Left cardiac atrium (tissue), 4 donors: Measurements from ENCODE around the gene SGMS1. TPM values are rescaled to one million over a fixed set of nuclear protein-coding genes. Genes with fewer than 3 reads are reported as not detected.
A peak's percentile ranks its signal among the peaks of the same experiment; 100 is the strongest.
"Not testable (repeated sequence)": the region's sequence is repeated elsewhere in the genome, so short reads cannot be mapped to it uniquely, and the experiment has no call there.

Source experiments
- ATAC-seq, 2 donors: fragments of 200-7000 bp; cut with Tn5 transposase; one replicate each; pipeline ENCODE4 v1.9.1; 2020; ENCODE audit warnings: mild to moderate bottlenecking in 2 of 2, moderate library complexity in 2 of 2
- DNase-seq: peaks from one replicate; pipeline ENCODE4 v3.0.0-alpha.2; 2020
- intact Hi-C, 2 donors: fragments of 100-400 bp; cut with DNase I; formaldehyde crosslinking; loops; one replicate each; pipeline versions ENCODE4 v1.14.1 to v1.15.1; 2022 to 2023
- total RNA-seq, 2 donors: library from RNA; stranded (reverse); fragmentation: NEBNext Ultra II Directional; extraction: Animal tissue kit (Norgen Biotek cat#: 25700); gene quantifications; one replicate each; pipeline ENCODE4 v1.2.1, GENCODE V29; 2021
- donor health status: DM: no; HTN: yes; CAD: no.
- donor health status: DM: no; HTN: yes; CAD: no; lungs with severe emphysema.
- donor health status: DM: yes; HTN: yes; CAD: no.
- donor health status: Dilated cardiomyopathy.

SGMS1 gene
- total RNA-seq, 2 donors from 2014 or later = 22.4 to 24.4 TPM

- intact Hi-C loops, DNase-seq, ATAC-seq: not testable (repeated sequence)
Observed at GRCh38 chr10:50355693-50356480, 267.9 kb downstream of the SGMS1 start.

GRCh38 chr10:50351483-50352146 is 272.1 kb downstream of the SGMS1 start:
- intact Hi-C loops = no loop called here

GRCh38 chr10:50350366-50350765 is 273.4 kb downstream of the SGMS1 start:
- intact Hi-C loops = no loop called here

More at GRCh38 chr10:50351483-50352146, 272.1 kb downstream of the SGMS1 start:
- no peak for ATAC-seq
- no peak for DNase-seq

GRCh38 chr10:50349554-50349953 is 274.2 kb downstream of the SGMS1 start:
- intact Hi-C loops = no loop called here
- no peak for ATAC-seq
- DNase-seq = no peak

More at GRCh38 chr10:50350366-50350765, 273.4 kb downstream of the SGMS1 start:
- no peak for ATAC-seq
- no peak for DNase-seq

GRCh38 chr10:50347394-50347802 is 276.4 kb downstream of the SGMS1 start:
- DNase-seq (no peak), ATAC-seq (peak in 1 of 2 donors; percentile 49)
- intact Hi-C loops = no loop called here

GRCh38 chr10:50346942-50347341 is 276.8 kb downstream of the SGMS1 start:
- ATAC-seq (no peak), DNase-seq (no peak)
- intact Hi-C loops = no loop called here

GRCh38 chr10:50345545-50345944 is 278.2 kb downstream of the SGMS1 start:
- DNase-seq (no peak), ATAC-seq (no peak)
- intact Hi-C loops = no loop called here

GRCh38 chr10:50343702-50344331 is 279.9 kb downstream of the SGMS1 start:
- DNase-seq (no peak), ATAC-seq (no peak)
- intact Hi-C loops = no loop called here

- intact Hi-C loops = no loop called here
- ATAC-seq = no peak
- DNase-seq = no peak
Observed at GRCh38 chr10:50341987-50342386, 281.8 kb downstream of the SGMS1 start.

- DNase-seq (no peak), ATAC-seq (no peak)
- intact Hi-C loops = no loop called here
Observed at GRCh38 chr10:50336140-50336539, 287.6 kb downstream of the SGMS1 start.

GRCh38 chr10:50335397-50335796 is 288.4 kb downstream of the SGMS1 start:
- ATAC-seq (no peak), DNase-seq (no peak)
- intact Hi-C loops = no loop called here

GRCh38 chr10:50334273-50334672 is 289.5 kb downstream of the SGMS1 start:
- no peak for DNase-seq
- ATAC-seq = no peak
- intact Hi-C loops = no loop called here

- ATAC-seq (no peak), DNase-seq (no peak)
- intact Hi-C loops = no loop called here
Observed at GRCh38 chr10:50333872-50334271, 289.9 kb downstream of the SGMS1 start.

- intact Hi-C loops = no loop called here
- ATAC-seq (peak; percentile 38 to 40), DNase-seq (no peak)
Observed at GRCh38 chr10:50332108-50332842, 291.5 kb downstream of the SGMS1 start.

GRCh38 chr10:50331486-50331885 is 292.3 kb downstream of the SGMS1 start:
- DNase-seq (no peak), ATAC-seq (no peak)
- intact Hi-C loops = no loop called here

- peak; percentile 81 to 82 for ATAC-seq
- peak; percentile 51 for DNase-seq
- intact Hi-C loops = loop anchor here in 1 of 2 donors (10.0 kb wide), 1 partner anchor 48 kb away; no protein-coding TSS in a partner anchor
Observed at GRCh38 chr10:50326757-50327701, 296.7 kb downstream of the SGMS1 start.

GRCh38 chr10:50326172-50326555 is 297.6 kb downstream of the SGMS1 start:
- DNase-seq = no peak
- intact Hi-C loops = loop anchor here in 1 of 2 donors (10.0 kb wide), 1 partner anchor 49 kb away; no protein-coding TSS in a partner anchor

More at GRCh38 chr10:50326172-50326555, 297.6 kb downstream of the SGMS1 start:
- ATAC-seq = no peak
